ENCODE measurements around the gene ARHGEF7.
"Not testable (repeated sequence)": the region's sequence is repeated elsewhere in the genome, so short reads cannot be mapped to it uniquely, and the experiment has no call there.

Gene ARHGEF7

GRCh38 chr13:111115061-111115964 lies at the start of gene ARHGEF7:
TSS of gene ARHGEF7 (plus strand) at chr13:111115310. CDS start at chr13:111115527, 217 bp downstream.
- TF ChIP-seq CTCF (IDR thresholded peaks at IDR 0.05; ENCODE audit: extremely low read depth, missing control alignments), result no peak
- peak; percentile 66 for DNase-seq (ENCODE audit: low spot score)

GRCh38 chr13:111065698-111066097 lies 49.4 kb upstream of the ARHGEF7 start:
- DNase-seq (ENCODE audit: low spot score), result no peak
- no peak for TF ChIP-seq CTCF (IDR thresholded peaks at IDR 0.05; ENCODE audit: extremely low read depth, missing control alignments)

- no peak for TF ChIP-seq CTCF (IDR thresholded peaks at IDR 0.05; ENCODE audit: extremely low read depth, missing control alignments)
- DNase-seq (ENCODE audit: low spot score), result peak; percentile 41
Observed at GRCh38 chr13:111066544-111066943, 48.6 kb upstream of the ARHGEF7 start.

- no peak for TF ChIP-seq CTCF (IDR thresholded peaks at IDR 0.05; ENCODE audit: extremely low read depth, missing control alignments)
- no peak for DNase-seq (ENCODE audit: low spot score)
Observed at GRCh38 chr13:111068009-111068350, 47.1 kb upstream of the ARHGEF7 start.

GRCh38 chr13:111071120-111071519 lies 44.0 kb upstream of the ARHGEF7 start:
- not testable (repeated sequence) for DNase-seq (ENCODE audit: low spot score)

- DNase-seq (ENCODE audit: low spot score), result not testable (repeated sequence)
Observed at GRCh38 chr13:111071526-111071925, 43.6 kb upstream of the ARHGEF7 start.

- no peak for DNase-seq (ENCODE audit: low spot score)
Observed at GRCh38 chr13:111074826-111075225, 40.3 kb upstream of the ARHGEF7 start.

More at GRCh38 chr13:111074826-111075225, 40.3 kb upstream of the ARHGEF7 start:
- TF ChIP-seq CTCF (IDR thresholded peaks at IDR 0.05; ENCODE audit: extremely low read depth, missing control alignments), result no peak
